DND-41 (cell line): ENCODE measurements around the gene KRTAP5-10.

ENCODE experiments used
- CTCF ChIP-seq: IDR thresholded peaks from 2 replicates; pipeline ENCODE4 v1.5.1; 2012; ENCODE audit warnings: borderline replicate concordance, low read length, moderate library complexity, mild to moderate bottlenecking; ENCODE audit not compliant: poor library complexity, severe bottlenecking; ENCODE audit errors: extremely low read depth
- EZH2 ChIP-seq: IDR thresholded peaks from 3 replicates; pipeline ENCODE4 v1.6.1; 2012; ENCODE audit warnings: borderline replicate concordance, low read depth, mild to moderate bottlenecking, moderate library complexity, low read length, inconsistent platforms; ENCODE audit not compliant: severe bottlenecking

GRCh38 chr11:71542382-71542781, 23.0 kb upstream of the KRTAP5-10 start:
- TF ChIP-seq CTCF: no peak
- no peak for TF ChIP-seq EZH2
